Measurements from ENCODE around the gene KCTD21. TPM values are rescaled to one million over a fixed set of nuclear protein-coding genes. Genes with fewer than 3 reads are reported as not detected.

Gene KCTD21
- total RNA-seq, 1 experiment from 2014 or later = 3.0 TPM

- CTCF ChIA-PET = no interaction called here
- H3K27me3 ChIP-seq (ENCODE audit: insufficient read depth, low read length) = no peaks in the 10 kb centered on the region
- H3K9me2 ChIP-seq (ENCODE audit: insufficient read depth) = no peaks in the 10 kb centered on the region
- no peak overlapping the region for H3K4me2 ChIP-seq (ENCODE audit: low read length)
- intact Hi-C loops (cut with micrococcal nuclease) = no loop called here
- no peaks in the 10 kb centered on the region for H3K79me2 ChIP-seq (ENCODE audit: insufficient read depth, low read length)
- DNase-seq (ENCODE audit: low read depth, low spot score) (no peak), ATAC-seq (no peak)
- RAD21 ChIA-PET (ENCODE audit: low non-redundant PET in 1 of 2, low total read pairs in 2 of 2, uncharacterized antibody in 2 of 2, unreplicated experiment in 2 of 2) = no interaction called here
- no peak overlapping the region for H2AFZ ChIP-seq (ENCODE audit: low read depth, low read length, poor library complexity, severe bottlenecking)
- no peak overlapping the region for H3K4me3 ChIP-seq (replicated peaks in 1 of 2; ENCODE audit: low read depth in 1 of 2, low read length in 2 of 2)
- no peaks in the 10 kb centered on the region for H3K9me3 ChIP-seq (ENCODE audit: control insufficient read depth in 1 of 2, insufficient read depth in 1 of 2, low read depth in 1 of 2, low read length in 2 of 2)
- BruUV-seq (replicated peaks) = no TSS peak
- H3K27ac ChIP-seq (ENCODE audit: low read depth, low read length) = no peak overlapping the region
- TF ChIP-seq RAD21 (IDR thresholded peaks at IDR 0.05; ENCODE audit: low read depth) = no peak
- no peak for TF ChIP-seq EGR1 (IDR thresholded peaks at IDR 0.05; ENCODE audit: low read depth)
- TF ChIP-seq SP1 (IDR thresholded peaks at IDR 0.05; ENCODE audit: low read depth) = no peak
- TF ChIP-seq TCF7L2 (IDR thresholded peaks at IDR 0.05; ENCODE audit: borderline replicate concordance, extremely low read depth, insufficient read depth, insufficient read length) = no peak
- no peak for TF ChIP-seq ZBTB33 (IDR thresholded peaks at IDR 0.05; ENCODE audit: extremely low read depth, insufficient replicate concordance, low read length)
- TF ChIP-seq ELF1 (IDR thresholded peaks at IDR 0.05; ENCODE audit: borderline replicate concordance, low read depth) = no peak
- TF ChIP-seq POLR2A (IDR thresholded peaks at IDR 0.05; ENCODE audit: borderline replicate concordance, extremely low read depth, insufficient read depth, insufficient read length) = no peak
- TF ChIP-seq JUND (IDR thresholded peaks at IDR 0.05) = no peak
- TF ChIP-seq CTCF (IDR thresholded peaks at IDR 0.05 in 2 of 3, conservative IDR thresholded peaks at IDR 0.05 in 1 of 3; ENCODE audit: borderline replicate concordance in 1 of 3, insufficient read depth in 1 of 3, low read depth in 2 of 3, low read length in 2 of 3) = no peak
- TF ChIP-seq MAX (IDR thresholded peaks at IDR 0.05) = no peak
- TF ChIP-seq SIN3A (IDR thresholded peaks at IDR 0.05; ENCODE audit: low read depth) = no peak
- TF ChIP-seq SRF (IDR thresholded peaks at IDR 0.05; ENCODE audit: low read depth) = no peak
- no peak for TF ChIP-seq ZNF274 (IDR thresholded peaks at IDR 0.05; ENCODE audit: low read depth, low read length)
- no peak for TF ChIP-seq FOSL1 (IDR thresholded peaks at IDR 0.05; ENCODE audit: low read depth)
- no peak for TF ChIP-seq REST (IDR thresholded peaks at IDR 0.05; ENCODE audit: low read depth)
- no peak for TF ChIP-seq EZH2 (IDR thresholded peaks at IDR 0.05)
- no peak for TF ChIP-seq ZFX (IDR thresholded peaks at IDR 0.05)
- TF ChIP-seq YY1 (IDR thresholded peaks at IDR 0.05; ENCODE audit: extremely low read depth, insufficient replicate concordance, low read depth, low read length) = no peak
- H4K20me1 ChIP-seq (ENCODE audit: insufficient read depth) = no peaks in the 10 kb centered on the region
- H3K9ac ChIP-seq (ENCODE audit: low read length) = no peak overlapping the region
- peaks cover 0 to 7% of the 10 kb centered on the region in 2 experiments; a peak in 2 of 4 replicates for H3K4me1 ChIP-seq (ENCODE audit: control insufficient read depth in 1 of 2, insufficient read depth in 2 of 2, low read length in 2 of 2)
- POLR2A ChIA-PET = no interaction called here
- H3K36me3 ChIP-seq (ENCODE audit: control insufficient read depth in 1 of 2, insufficient read depth in 2 of 2, low read length in 2 of 2) = peaks cover 0 to 4% of the 10 kb centered on the region in 2 experiments; a peak in 1 of 4 replicates
These were observed 29.5 kb upstream of the KCTD21 start for GRCh38 chr11:78217650-78218541.

Measured in HCT116 (cell line).